Activated CD4-positive, alpha-beta memory T cell treated with anti-CD3 and anti-CD28 coated beads for 36 hours (primary cell): ENCODE data around the gene PTPRN2. TPM values are rescaled to one million over a fixed set of nuclear protein-coding genes. Genes with fewer than 3 reads are reported as not detected.

Experiments
- CTCF ChIA-PET: fragments of 350-600 bp; sonication (Branson Sonifier 250); formaldehyde crosslinking; loops from one replicate; lab custom pipeline; 2021; ENCODE audit warnings: antibody characterized with exemption, inconsistent platforms; lab: Charles Lee
- POLR2A ChIA-PET: fragments of 350-600 bp; sonication (Branson Sonifier 250); formaldehyde crosslinking; loops from one replicate; lab custom pipeline; 2021; ENCODE audit warnings: antibody characterized with exemption; lab: Charles Lee
- DNase-seq: peaks from one replicate; pipeline ENCODE4 v3.0.0-alpha.2; 2020
- H3K27ac Mint-ChIP-seq: one replicate; pipeline ENCODE4 v1.8.0; 2021; ENCODE audit warnings: mixed read lengths
- H3K27me3 Mint-ChIP-seq: one replicate; pipeline ENCODE4 v1.8.0; 2021; ENCODE audit warnings: mixed read lengths
- H3K36me3 Mint-ChIP-seq: one replicate; pipeline ENCODE4 v1.8.0; 2021; ENCODE audit warnings: mixed read lengths
- H3K4me1 Mint-ChIP-seq: one replicate; pipeline ENCODE4 v1.8.0; 2021; ENCODE audit warnings: low read depth, mixed read lengths
- H3K4me3 Mint-ChIP-seq: one replicate; pipeline ENCODE4 v1.8.0; 2021; ENCODE audit warnings: mild to moderate bottlenecking, mixed read lengths
- H3K9me3 Mint-ChIP-seq: one replicate; pipeline ENCODE4 v1.8.0; 2021; ENCODE audit warnings: mixed read lengths
- intact Hi-C: fragments of 100-400 bp; cut with micrococcal nuclease; formaldehyde crosslinking; loops from one replicate; pipeline ENCODE4 v1.15.1; 2023
- total RNA-seq, 2 experiments: library from RNA; stranded (reverse); gene quantifications; one replicate each; pipeline ENCODE4 v1.2.3, GENCODE V29; 2021

PTPRN2 gene
- total RNA-seq, 2 experiments from 2014 or later: 0.51 to 0.64 TPM

DNA sequence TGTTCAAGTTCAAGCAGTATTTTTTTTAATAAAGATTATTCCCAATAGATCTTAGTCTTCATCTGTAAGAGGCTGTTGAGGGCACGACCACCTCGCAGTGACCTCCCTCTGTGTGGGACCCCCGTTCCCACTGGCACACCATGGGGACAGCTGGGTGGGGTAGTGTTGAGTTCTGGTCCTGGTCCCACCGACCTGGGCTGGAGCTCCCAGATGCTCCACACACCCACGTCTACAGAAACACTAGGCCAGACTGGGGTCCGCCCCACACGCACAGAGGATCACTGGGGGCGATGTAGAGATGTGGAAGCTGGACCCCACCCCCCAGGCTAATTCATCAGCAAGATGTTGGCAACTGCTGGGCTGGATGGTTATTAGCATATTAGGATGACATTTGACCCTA, 623.6 kb downstream of the PTPRN2 start:
- Mint-ChIP-seq H3K36me3 (no peaks in the 10 kb centered on the region), H3K4me3 (no peak overlapping the region), H3K4me1 (no peaks in the 10 kb centered on the region), H3K9me3 (no peaks in the 10 kb centered on the region), H3K27ac (no peak overlapping the region), H3K27me3 (peaks cover 10% of the 10 kb centered on the region)
- CTCF ChIA-PET: no interaction called here
- no peak for DNase-seq
- intact Hi-C loops: no loop called here
- POLR2A ChIA-PET: no interaction called here

DNA sequence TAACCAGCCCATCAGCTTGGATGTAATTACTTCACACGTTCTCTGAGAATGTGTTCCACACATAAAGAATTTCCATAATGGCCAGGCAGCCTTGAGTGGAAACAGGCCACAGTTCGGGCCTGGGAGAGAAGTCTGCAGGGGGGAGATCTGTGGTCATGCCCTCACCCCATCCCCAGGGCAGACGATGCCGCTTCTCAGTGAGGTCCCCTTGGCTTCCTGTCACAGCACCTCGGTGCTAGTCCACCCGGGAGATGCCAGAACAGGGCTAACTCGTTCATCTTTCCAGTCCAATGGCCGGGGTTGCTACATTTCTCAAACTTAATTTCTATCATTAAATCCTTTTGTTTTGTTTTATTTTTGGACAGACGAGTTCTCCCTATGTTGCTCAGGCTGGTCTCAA, 624.1 kb downstream of the PTPRN2 start:
- no peak for DNase-seq
- Mint-ChIP-seq H3K4me1 (no peaks in the 10 kb centered on the region), H3K4me3 (no peak overlapping the region), H3K27ac (no peak overlapping the region), H3K27me3 (peaks cover 10% of the 10 kb centered on the region), H3K9me3 (no peaks in the 10 kb centered on the region), H3K36me3 (no peaks in the 10 kb centered on the region)
- ChIA-PET CTCF (no interaction called here), POLR2A (no interaction called here)
- intact Hi-C loops: no loop called here

- H3K4me1 Mint-ChIP-seq: no peaks in the 10 kb centered on the region
- POLR2A ChIA-PET: no interaction called here
- CTCF ChIA-PET: no interaction called here
- no peak for DNase-seq
- no peak overlapping the region for H3K4me3 Mint-ChIP-seq
- H3K9me3 Mint-ChIP-seq: no peaks in the 10 kb centered on the region
- peaks cover 10% of the 10 kb centered on the region for H3K27me3 Mint-ChIP-seq
- intact Hi-C loops: no loop called here
- no peaks in the 10 kb centered on the region for H3K36me3 Mint-ChIP-seq
- H3K27ac Mint-ChIP-seq: no peak overlapping the region
Observed at GRCh38 chr7:157962458-157963306, 624.9 kb downstream of the PTPRN2 start.

- CTCF ChIA-PET: no interaction called here
- intact Hi-C loops: no loop called here
- DNase-seq: no peak
- H3K4me1 Mint-ChIP-seq: no peaks in the 10 kb centered on the region
- H3K27ac Mint-ChIP-seq: no peak overlapping the region
- POLR2A ChIA-PET: no interaction called here
- H3K36me3 Mint-ChIP-seq: no peaks in the 10 kb centered on the region
- no peak overlapping the region for H3K4me3 Mint-ChIP-seq
- no peaks in the 10 kb centered on the region for H3K9me3 Mint-ChIP-seq
- H3K27me3 Mint-ChIP-seq: peaks cover 10% of the 10 kb centered on the region
Observed at GRCh38 chr7:157961731-157962457, 625.7 kb downstream of the PTPRN2 start.

GRCh38 chr7:157955348-157955999, 632.1 kb downstream of the PTPRN2 start:
- H3K27me3 Mint-ChIP-seq: peaks cover 7% of the 10 kb centered on the region
- intact Hi-C loops: no loop called here
- POLR2A ChIA-PET: no interaction called here
- H3K27ac Mint-ChIP-seq: no peak overlapping the region
- no peak for DNase-seq
- no peaks in the 10 kb centered on the region for H3K4me1 Mint-ChIP-seq
- no peaks in the 10 kb centered on the region for H3K36me3 Mint-ChIP-seq
- CTCF ChIA-PET: no interaction called here
- H3K4me3 Mint-ChIP-seq: no peak overlapping the region
- no peaks in the 10 kb centered on the region for H3K9me3 Mint-ChIP-seq

DNA sequence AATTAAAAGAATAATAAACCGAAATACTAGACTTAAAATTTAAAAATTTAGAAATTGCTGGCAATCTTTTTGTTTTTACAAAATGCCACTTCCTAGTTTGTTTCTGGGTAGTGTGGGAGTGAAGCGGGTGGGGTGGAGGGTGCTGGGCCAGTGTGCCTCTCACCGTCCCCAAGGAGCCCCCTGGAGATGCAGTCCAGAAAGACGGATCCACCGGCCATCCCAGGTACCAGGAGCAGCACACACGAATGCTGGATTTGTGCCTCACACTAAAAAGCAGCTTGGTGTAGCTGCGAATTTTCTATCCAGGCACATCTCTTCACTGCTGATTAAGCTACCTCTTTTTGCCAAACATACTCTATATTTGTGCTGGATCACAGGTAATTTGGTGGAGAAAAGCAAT, 632.7 kb downstream of the PTPRN2 start:
- Mint-ChIP-seq H3K4me1 (no peaks in the 10 kb centered on the region), H3K36me3 (no peaks in the 10 kb centered on the region), H3K27ac (no peak overlapping the region), H3K4me3 (no peak overlapping the region), H3K27me3 (peaks cover 5% of the 10 kb centered on the region), H3K9me3 (no peaks in the 10 kb centered on the region)
- ChIA-PET POLR2A (no interaction called here), CTCF (no interaction called here)
- intact Hi-C loops: no loop called here
- no peak for DNase-seq

DNA sequence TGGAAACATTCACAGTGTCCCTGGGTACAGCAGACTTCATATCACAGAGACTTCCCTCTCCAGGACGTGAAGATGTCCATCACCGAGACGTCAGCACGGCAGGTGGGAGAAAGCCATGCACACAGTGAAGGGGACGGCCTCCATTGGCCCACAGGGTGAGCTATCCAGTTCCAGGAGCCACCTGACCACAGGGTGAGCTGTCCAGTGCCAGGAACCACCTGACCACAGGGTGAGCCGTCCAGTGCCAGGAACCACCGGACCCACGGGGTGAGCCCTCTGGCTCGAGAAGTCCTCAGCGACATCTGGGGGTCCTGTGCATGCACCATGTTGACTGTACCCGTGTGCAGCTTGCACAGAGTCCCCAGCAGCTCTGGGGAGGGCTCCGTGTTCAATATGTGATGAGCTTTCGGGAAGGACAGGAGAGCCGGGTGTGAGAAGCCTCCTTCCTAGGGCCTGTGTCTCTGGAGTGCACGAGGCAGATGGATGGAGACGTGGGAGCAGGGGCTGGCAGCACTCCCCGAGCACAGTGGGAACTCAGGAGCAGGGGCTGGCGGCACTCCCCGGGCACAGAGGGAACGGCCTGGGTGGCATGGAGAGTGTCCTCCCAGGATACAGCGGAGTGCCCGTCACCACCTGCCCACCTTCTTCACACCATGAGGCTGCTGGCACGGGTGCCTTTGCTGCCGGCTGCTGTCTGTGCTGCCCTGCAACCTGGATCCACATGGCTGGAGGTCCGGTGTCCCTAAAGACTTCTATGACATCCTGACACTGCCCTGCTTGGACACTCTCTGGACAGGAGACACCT, 634.6 kb downstream of the PTPRN2 start:
- Mint-ChIP-seq H3K27me3 (peaks cover 2% of the 10 kb centered on the region), H3K4me3 (no peak overlapping the region), H3K36me3 (no peaks in the 10 kb centered on the region), H3K27ac (no peak overlapping the region), H3K9me3 (no peaks in the 10 kb centered on the region), H3K4me1 (no peaks in the 10 kb centered on the region)
- intact Hi-C loops: no loop called here
- ChIA-PET POLR2A (no interaction called here), CTCF (no interaction called here)
- no peak for DNase-seq

GRCh38 chr7:157952050-157952667, 635.5 kb downstream of the PTPRN2 start:
- peaks cover 2% of the 10 kb centered on the region for H3K27me3 Mint-ChIP-seq
- H3K36me3 Mint-ChIP-seq: no peaks in the 10 kb centered on the region
- POLR2A ChIA-PET: no interaction called here
- peaks cover 7% of the 10 kb centered on the region for H3K9me3 Mint-ChIP-seq
- H3K27ac Mint-ChIP-seq: no peak overlapping the region
- CTCF ChIA-PET: no interaction called here
- intact Hi-C loops: no loop called here
- no peak overlapping the region for H3K4me3 Mint-ChIP-seq
- H3K4me1 Mint-ChIP-seq: no peaks in the 10 kb centered on the region
- no peak for DNase-seq

GRCh38 chr7:157951300-157952049, 636.1 kb downstream of the PTPRN2 start:
- DNase-seq: no peak
- intact Hi-C loops: no loop called here
- Mint-ChIP-seq H3K27me3 (peaks cover 2% of the 10 kb centered on the region), H3K27ac (no peak overlapping the region), H3K4me1 (no peaks in the 10 kb centered on the region), H3K4me3 (no peak overlapping the region), H3K9me3 (peaks cover 10% of the 10 kb centered on the region), H3K36me3 (peaks cover 1% of the 10 kb centered on the region)
- POLR2A ChIA-PET: no interaction called here
- CTCF ChIA-PET: no interaction called here

DNA sequence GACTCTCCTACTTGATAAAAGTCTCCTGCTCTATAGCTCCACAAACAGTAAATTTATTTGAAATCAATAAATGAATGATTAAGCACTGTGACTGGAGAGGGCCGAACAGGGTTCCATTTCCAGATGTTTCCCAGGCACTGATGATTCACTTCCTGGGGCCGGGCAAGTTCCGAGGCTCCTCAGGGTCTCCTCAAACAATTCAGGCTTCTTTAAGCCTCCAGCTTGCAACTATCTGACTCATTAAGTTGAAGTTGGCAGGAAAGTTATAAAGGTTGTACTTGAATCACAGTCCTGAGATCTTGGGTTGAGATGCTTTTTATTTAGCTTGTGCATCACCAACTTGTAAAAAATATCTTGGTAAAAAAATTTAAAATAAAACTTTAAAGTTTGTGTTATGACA, 637.9 kb downstream of the PTPRN2 start:
- Mint-ChIP-seq H3K27ac (no peak overlapping the region), H3K36me3 (peaks cover 2% of the 10 kb centered on the region), H3K27me3 (peaks cover 6% of the 10 kb centered on the region), H3K4me3 (no peak overlapping the region), H3K9me3 (peaks cover 10% of the 10 kb centered on the region), H3K4me1 (no peaks in the 10 kb centered on the region)
- ChIA-PET POLR2A (no interaction called here), CTCF (no interaction called here)
- intact Hi-C loops: no loop called here
- DNase-seq: no peak

DNA sequence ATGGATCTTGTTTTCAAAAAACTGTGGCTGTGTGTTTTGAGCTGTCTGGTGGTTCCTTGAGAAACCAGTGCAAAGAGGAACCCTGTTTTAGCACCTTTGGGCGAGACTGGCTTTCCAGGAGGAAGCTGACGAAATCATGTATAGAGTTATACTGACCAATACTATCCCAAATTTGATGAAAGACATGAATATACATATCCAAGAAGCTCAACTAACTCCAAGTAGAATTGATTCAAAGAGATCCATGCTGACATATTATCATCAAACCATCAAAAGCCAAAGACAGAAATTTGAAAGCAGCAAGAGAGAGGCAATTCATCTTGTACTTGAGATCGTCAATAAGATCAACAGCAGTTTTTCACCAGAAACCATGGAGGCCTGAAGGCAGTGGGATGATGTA, 640.1 kb downstream of the PTPRN2 start:
- no peak overlapping the region for H3K27ac Mint-ChIP-seq
- intact Hi-C loops: no loop called here
- peaks cover 5% of the 10 kb centered on the region for H3K27me3 Mint-ChIP-seq
- H3K4me1 Mint-ChIP-seq: no peaks in the 10 kb centered on the region
- ChIA-PET CTCF (no interaction called here), POLR2A (no interaction called here)
- H3K9me3 Mint-ChIP-seq: peaks cover 10% of the 10 kb centered on the region
- H3K36me3 Mint-ChIP-seq: peaks cover 2% of the 10 kb centered on the region
- no peak overlapping the region for H3K4me3 Mint-ChIP-seq
- no peak for DNase-seq
